Stimulated activated CD4-positive, alpha-beta T cell treated with anti-CD3 and anti-CD28 coated beads, Interleukin-4, amount 100 ng/mL, for 4 hours (primary cell): ENCODE measurements around the gene ENKD1.
A peak's percentile ranks its signal among the peaks of the same experiment; 100 is the strongest.

Experiments used
- DNase-seq, 2 experiments: peaks; one replicate each; pipeline ENCODE4 v3.0.0-alpha.2; 2020

ENKD1 gene

DNA sequence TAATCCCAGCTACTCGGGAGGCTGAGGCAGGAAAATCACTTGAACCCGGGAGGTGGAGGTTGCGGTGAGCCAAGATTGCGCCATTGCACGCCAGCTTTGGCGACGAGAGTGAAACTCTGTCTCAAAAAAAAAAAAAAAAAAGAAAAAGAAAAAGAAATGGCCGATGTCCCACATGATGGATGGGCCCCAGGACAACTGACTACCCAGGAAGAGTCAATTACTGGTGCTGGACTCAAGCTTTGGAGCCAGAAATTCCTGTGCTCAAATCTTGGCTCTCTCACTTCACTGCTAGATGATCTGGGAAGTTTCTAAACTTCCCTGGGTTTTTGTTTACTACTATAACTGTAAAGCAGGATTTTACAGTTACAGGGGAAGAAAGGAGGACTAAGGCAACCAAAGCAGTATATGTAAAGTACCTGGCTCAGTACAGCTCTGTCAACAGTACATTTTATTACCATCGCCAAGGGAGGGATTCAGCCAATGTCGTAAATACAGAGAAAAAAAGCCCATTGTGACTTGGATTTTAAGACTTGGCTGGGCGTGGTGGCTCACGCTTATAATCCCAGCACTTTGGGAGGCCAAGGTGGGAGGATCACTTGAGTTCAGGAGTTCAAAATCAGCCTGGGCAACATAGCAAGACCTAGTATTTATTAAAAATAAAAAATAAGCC lies 11.9 kb upstream of the ENKD1 start:
- DNase-seq: no peak

DNA sequence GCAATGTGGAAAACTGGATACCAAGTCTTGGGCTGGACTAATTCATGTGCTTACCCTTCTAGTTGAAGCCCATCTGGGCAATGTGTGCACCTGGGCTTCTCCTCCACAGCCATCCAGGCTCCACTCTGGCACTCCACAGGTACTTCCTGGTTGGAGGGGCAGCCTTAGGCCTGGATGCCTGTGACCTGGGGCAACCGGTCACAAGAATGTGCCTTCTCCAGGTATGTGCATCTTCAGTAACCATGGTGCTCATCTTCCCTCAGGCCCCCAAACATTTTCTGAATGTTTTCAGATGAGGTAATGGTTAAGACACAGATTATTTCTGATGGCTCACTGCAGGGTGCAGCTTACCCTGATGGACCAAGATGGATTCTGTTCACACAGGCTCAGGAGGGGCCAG lies 11.2 kb upstream of the ENKD1 start:
- DNase-seq: no peak

DNA sequence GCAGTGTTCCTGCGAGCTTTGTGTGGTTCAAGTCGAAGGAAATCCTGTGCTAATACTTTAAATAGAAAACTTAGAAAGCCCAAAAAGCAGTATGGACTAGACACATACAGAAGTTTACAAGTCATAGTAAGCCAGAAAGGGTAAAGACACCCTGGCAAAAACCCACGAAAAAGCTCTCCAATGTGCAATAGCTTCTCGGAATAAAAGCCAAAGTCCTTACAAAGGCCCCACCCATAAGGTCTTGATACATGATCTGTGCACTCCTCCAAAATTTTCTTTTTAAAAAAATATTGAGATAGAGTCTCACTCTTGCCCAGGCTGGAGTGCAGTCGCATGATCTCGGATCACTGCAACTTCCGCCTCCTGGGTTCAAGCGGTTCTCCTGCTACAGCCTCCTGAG lies 10.4 kb upstream of the ENKD1 start:
- DNase-seq: no peak

DNA sequence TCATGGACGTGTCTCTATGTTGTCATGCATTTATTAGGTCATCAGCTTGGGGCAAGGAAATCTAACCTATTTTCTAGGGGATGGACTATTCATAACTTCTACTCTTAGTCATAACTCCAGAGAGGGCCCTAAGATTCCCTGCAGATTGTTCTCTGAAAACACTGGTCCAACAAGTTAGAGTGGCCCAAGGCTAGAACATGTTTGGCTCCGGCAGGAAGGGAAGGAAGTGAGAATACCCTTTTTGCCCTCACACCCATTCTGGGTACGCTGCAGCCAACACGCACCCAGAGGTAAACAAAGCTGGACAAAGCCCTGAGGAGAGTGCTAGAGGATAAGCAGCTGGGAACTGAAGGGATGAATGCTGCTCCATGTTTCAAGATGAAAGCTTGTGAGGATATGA lies 10.0 kb upstream of the ENKD1 start:
- DNase-seq: no peak

DNA sequence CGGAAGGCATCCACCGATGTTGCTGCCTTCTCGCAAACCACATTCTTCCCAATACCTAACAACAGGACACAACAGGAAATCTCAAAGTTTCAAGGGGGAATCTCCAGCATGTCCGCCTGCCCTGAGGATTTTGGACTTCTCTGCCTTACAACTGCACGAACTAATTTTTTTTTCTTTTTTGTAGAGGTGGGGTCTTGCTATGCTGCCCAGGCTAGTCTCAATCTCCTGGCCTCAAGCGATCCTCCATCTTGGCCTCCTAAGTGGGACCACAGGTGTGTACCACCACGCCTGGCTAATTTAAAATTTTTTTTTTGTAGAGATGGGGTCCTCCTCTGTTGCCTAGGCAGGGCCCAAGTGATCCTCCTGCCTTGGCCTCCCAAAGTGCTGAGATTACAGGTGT lies 9.4 kb upstream of the ENKD1 start:
- DNase-seq: no peak

DNA sequence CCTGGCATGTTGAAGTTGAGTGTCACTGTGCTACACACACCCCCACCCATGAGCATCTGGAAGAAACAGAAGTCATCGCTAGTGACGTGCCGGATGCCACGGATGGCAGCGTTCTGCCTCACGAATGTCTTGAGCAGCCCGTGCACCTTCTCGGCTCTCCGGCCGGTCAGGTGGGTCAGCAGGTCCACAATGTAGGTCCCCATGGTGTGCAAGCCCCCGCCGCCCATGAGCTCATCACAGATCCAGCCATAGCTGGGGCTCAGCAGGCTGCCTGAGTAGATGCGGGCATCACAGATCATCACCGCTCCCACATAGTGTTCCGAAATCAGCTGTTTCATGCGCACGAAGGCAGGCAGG lies 9.0 kb upstream of the ENKD1 start:
- no peak for DNase-seq

DNA sequence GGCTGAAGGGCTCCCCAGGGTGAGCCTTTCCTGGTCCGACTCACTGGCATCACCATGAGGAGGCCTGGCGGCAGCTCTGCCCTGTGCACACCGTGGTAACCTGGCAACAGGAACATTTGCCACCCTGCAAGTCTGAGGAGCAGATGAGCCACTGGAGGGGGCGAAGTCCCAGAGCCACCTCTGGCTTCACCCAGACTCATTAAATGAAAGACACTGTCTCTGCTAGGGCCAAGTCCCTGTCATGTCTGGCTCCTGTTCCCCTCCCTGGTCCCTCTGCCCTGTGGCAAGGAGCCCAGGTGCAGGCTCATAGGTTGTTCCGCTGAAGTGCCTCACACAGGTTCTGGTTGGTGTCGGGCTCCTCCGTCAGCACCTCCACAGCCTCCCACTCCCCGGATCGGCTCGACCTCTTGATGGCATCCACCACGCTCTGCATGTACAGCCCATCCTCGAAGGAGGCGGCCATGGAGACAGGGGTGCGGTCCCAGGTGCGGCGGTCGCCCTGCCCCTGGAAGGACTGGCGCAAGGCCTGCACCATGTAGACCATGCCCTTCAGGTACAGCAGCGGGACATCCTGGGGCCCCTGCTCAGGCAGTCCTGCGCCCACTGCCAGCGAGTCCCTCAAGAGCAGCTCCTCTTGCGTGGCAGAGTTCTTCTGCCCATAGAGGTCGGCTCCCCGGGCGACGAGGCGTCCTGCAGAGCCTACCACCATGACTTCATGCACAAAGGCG lies 8.5 kb upstream of the ENKD1 start:
- DNase-seq: no peak

DNA sequence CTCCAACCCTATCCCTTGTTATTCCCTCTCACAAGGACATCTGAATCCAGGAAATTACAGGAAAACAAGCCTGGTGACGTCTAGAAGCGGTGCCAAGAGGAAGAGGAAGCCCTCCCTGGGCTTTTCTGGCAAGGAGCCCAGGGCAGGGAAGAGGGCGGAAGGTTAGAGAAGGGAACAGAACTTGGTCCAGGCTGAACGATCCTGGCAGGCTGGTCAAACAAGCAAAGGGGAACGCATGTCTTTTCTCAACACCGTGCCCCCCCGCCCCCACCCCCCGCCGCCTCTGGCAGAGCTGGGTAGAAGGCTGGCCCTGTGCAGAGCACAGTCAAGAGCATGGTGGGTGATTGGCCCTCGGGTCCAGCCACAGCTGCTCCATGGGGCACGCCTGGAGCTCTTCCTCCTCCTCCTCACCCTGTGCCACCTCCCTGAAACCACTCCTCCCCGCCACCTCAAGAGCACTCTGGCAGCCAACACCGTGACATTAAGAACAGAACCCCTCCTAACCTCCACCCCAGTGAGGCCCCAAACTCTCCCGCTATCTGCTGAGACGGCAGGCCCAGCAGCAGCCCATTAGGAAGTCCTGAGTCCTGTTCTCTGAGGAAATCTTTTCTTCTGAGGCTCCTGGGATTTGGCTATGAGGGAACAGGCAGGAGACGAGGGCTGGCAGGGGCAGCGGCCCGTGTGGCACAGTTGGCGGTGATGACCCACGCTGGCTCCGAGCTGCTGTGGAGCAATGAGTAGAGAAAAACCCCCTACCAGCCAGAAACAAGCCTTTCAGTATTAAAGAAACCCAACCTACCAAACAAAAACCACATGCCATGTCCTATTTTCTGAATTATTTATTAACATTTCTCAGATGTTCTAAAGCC lies 7.4 kb upstream of the ENKD1 start:
- no peak for DNase-seq

DNA sequence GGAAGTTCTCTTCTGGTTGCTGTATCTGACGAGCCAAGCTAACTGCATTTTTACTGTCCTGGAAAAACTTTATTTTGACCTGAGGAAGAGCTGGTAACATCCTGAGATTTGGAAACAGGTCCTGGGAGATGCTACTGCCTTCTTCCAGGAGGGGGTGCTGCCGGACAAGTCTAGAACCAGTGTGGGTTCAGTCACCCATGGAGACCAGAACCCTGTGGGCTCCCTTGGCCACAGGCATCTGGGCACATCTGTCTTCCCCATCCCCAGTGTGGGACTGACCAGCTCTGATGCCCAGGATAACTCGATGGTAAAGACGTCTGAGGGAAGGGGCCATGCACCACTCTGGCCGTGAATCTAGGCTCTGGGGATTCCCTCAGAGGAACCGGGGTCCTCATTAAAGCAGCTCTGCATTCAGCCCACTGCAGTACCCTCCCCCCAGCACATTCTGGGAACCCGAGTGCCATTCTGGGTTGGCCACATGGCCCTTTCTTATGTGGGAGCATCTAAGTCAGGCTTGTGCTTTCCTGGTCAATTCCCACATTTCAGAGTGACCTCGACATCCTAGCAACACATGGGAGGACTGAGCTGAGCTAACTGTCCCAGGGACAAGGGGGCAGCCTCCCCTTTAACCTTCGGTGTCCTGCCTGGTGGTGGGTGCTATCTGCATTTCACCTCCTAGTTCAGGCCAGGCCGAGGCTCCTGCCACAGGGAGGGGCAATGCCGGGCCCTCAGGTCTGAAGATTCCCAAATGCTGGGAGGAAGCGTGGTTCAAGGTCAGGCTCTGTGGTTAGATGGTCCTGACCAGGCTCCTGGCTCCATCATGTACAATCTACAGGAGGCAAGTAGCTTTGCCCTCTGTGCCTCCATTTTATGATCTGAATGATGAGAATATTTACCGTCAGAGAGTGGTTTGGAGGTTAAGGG lies 6.5 kb upstream of the ENKD1 start:
- peak in 1 of 2 experiments; percentile 40 for DNase-seq

DNA sequence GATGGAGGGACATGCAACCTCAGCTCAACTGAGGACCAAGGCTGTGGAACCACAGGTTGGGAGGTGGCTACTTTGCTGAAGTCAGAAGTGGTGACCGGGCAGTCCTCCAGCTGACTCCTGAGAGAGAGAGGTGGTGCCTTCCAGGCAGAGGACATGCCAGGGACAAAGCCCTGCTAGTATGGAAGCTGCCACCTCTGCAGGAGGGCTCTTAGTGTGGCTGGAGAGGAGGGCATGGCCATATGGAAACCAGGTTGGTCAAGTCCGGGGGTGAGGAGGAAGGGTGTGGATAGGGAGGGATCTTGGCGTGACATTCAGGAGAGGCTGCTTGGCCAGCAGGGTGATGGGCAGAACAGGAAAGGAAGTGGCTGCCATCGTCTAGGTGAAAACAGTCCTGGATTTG lies 5.8 kb upstream of the ENKD1 start:
- DNase-seq: no peak

DNA sequence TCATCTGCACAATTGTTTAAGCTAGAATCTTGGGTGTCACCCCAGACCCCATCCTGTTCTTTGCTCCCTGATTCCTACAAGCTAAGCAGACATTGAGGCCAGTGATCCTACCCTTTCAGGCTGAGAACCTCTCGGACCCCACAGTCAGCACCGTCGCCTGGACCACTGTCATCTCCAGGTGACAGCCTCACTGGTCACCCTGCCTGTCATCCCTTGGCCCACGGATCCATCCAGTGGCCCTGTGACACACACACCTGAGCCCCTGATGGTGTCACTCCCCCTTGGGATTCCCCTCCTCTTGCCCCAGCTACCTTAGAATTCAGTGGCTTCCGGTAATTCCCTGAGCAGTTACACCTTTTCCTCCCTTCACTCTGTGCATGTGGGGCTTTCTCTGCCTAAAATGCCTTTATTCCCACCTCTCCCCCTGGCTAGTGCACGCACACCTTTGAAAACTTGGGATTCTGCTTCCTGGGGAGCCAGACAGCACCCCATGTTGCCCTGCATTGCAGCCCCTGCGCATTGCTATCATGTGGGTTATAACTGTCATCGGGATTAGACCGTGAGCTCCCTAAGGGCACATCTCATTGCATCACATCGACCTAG lies 3.0 kb upstream of the ENKD1 start:
- no peak for DNase-seq

DNA sequence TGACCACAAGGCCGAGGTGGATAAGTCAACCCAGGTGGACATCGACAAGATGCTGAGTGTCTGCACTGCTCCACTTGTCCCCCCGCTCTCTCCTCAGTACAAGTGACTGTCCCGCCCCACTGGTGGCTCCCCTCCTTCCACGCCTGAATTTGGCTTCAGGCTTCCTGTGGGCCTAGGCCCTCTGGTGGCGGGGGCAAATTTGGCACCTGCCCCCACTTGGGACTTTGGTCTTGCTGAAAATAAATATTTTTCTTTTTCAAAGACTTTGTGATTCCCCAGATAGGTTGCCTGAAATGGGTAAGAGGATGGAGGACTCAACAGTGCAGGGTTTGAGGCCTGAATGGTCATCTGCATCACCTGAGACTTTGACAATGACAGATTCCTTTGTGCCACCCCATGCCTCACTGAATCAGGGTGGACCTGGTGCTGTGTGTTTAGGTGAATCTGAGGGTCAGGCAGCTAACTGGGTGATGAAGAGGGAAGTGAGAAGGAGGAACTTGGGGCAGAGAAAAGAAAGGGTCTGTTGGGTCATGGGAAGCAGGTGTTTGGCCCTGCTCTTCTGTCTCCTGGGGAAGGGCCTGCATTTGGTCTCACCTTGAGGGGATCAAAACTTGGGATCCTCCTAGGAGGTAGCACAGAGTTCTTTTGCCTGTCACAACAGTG lies 2.1 kb upstream of the ENKD1 start:
- DNase-seq: no peak

DNA sequence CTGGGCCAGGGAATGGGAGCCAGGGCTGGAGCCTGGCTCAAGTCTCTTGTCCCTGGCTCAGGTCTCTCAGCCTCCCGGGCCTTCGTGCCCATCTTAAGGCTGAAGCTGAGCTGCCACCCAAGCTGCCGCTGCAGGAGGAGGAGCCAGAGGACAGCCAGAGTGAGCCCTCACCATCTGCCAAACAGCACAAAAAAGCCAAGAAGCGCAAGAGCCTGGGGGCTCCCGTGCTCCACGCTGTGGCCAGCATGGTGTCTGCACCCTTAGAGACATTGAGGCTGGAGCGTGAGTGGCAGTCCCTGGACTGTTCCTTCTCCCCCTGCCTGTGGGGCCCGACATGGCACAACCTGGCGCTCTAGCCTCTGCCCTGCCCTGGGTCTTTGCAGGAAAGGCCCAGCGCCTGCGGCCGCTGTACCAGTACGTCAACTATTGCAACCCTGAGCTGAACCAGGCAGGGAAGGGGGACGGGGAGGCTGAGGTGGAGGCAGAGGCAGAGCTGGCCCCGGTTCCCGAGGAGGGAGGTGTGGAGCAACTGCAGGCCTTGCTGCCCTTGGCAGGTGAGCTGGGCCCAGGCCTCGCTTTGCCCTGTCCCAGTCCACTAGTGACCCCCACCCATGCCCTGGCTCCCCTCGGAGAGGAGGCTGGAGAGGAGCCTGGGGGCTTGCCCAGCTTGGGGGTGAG lies 1.4 kb upstream of the ENKD1 start:
- peak; percentile 67 to 79 for DNase-seq

DNA sequence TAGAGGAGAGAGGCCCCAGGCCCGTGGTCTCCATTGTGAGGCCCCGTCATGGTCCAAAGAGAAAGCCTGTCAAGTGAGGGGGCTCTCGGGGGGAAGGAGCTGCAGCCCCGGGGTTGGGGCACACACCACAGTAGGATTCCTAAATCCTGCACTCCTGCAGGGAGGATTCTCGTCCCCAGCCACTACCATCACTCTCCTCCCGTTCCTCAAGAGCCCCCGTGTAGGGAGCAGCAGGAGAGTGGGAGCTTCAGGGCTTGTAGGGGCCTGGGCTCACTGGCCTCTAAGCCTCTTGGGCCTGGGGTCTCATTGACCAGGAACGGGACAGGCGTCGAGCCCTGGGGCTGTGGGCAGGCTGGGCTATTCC lies 885 bp upstream of the ENKD1 start:
- DNase-seq: no peak

DNA sequence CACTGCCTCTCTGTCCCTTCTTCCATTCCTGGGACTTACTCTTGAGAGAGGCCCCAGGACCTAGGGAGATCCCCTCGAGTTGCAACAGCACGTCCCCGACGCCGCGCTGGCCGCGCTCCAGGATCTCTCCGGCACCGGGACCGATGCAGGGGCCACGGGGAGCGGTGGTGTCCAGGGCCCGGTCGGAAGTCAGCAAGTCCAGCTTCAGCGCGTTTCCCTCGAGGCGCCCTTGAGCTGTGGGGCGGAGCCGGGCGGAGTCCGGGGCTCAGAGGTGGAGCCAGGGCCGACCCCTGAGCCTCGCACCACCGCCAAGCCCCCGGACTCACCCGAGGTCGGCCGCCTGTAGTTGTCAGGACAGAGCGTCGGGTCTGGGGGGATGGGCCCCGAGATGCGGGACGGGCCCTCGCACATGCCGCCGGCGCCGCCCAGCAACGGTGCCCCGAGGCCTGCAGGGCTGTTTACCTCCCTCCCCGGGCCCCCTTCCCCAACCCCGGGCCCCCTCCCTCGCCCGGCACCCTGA lies 458 bp downstream of the ENKD1 start:
- no peak for DNase-seq

DNA sequence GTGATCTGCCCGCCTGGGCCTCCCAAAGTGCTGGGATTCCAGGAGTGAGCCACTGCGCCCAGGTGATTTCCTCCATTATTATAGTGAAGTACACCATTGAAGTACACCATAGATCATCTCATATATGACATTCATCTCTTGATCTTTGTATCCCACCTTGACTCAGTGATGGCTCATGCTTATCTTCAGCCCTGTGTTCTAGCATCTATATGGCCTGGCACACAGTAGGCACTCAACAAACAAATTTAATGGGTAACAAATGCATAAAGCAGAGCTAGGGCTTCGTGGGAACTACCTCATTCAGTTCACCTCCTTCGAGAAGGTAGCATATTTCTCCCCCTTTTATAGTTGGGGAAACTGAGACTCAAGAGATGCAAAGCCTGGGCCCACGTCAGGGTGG lies 952 bp downstream of the ENKD1 start:
- DNase-seq: no peak

DNA sequence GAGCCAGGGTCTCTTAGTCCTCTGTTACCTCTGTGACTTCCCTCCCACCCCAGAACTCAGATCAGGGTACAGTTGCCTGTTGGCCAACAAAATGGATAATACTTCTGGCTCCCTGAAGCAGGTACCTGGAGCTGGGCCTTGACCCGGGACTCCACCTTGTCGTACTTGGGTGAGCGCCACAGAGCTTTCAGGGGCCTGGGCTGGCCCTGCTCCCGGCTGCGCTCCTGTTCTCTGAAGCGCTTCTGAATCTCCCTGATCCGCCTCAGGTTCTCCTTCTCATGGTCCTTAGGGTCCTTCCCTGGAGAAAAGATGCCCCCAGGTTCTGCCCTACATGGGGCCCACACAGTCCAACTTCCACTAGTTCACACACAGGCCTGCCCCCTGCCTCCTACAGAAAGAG lies 1.7 kb downstream of the ENKD1 start:
- no peak for DNase-seq

DNA sequence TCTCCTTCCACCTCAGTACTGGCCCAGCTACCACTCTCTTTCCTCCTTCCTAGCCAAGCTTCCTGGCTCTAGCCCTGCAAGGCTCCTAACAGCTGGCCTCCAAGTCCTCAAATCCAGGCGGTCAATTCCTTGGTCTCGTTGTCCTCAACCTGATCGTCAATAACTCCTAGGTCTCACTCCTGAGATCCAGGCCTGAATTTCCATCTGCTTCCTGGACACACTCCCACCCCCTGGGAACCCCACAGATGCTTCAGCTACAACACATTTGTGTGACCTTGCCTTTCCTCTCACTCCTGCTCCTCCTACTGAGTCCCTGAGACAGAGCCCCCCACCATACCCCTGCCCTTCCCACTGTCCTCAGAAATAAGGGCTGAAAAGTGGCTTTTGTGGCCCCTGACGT lies 2.3 kb downstream of the ENKD1 start:
- no peak for DNase-seq

DNA sequence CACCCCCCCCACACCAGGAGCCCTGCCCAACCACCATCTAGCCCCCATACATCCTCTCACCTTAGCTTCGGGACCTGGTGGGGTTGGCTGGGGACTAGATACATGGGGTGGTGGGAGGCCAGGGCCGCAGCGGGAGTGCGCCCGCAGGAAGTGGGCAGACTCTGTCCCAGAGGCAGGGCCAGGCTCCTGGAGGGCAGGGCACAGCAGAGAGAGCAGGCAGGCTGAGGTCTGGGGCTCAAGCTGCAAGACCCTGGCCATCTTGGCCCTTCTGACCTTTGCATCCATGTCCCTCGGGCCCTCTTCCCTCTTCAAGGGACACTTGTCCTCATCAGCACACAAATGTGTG lies 2.7 kb downstream of the ENKD1 start:
- no peak for DNase-seq

DNA sequence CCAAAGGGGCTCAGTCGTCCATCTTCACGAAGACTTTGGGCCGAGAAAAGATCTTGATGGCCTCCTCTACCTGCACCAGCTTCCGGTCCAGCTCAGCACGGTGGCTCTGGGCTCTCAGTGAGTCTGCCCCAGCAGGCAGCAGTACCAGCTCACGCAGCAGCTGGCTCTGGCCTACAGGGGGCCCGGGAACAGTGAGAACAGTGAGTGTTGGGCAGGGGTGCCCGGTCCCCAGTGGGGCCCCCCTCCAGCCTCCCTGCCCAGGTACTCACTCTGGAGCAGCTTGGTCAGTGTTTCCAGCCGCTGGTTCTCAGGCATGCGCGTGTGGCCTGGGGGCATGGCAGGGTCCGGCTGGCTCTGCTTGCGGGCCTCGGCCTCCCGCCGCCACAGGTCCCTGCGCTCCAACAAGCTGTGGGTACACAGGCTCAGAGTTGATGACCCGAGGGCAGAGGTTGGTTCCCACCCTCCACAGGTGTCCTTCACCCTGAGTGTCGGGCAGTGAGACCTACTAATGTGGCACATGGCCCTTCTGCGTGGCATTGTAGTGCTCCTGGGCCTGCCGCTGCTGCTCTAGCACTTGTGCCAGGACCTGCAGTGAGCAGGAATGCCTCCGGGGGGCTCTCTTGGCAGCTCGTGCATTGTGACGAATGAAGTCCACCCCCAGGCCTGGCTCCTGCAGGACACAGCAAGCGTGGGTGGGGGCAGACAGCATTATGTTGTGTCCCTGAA lies 3.2 kb downstream of the ENKD1 start:
- DNase-seq: no peak

DNA sequence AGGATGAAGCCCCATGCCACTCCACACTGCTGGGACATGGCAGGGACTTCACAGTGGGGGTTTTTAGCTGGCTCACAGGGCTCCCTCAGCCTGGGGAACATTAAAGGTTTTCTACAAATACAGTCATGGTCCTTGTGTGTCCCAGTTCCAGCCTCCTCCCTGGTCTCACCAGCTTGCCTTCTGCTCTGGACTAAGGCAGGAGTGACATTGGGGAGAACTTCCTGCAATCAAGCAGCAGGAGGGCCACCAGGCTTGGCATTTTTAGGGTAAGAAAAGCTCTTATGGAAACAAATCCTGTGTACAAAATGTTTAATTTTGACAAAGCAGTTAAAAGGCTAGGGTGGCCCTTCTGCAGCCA lies 3.9 kb downstream of the ENKD1 start:
- DNase-seq: no peak
